HCT116 (cell line): Measurements from ENCODE around the gene PTBP3. TPM values are rescaled to one million over a fixed set of nuclear protein-coding genes. Genes with fewer than 3 reads are reported as not detected.

Experiments
- ATAC-seq: fragments of 200-7000 bp; cut with Tn5 transposase; 2 replicates; pipeline ENCODE4 v1.9.1; 2020; ENCODE audit warnings: mild to moderate bottlenecking, moderate library complexity
- BruUV-seq: library from RNA; stranded (reverse); fragments of 400-500 nt; replicated peaks from 2 replicates; lab custom pipeline; 2021; lab: Mats Ljungman, UMichigan
- CTCF ChIA-PET: fragments of 300-600 bp; sonication (Branson Sonifier 250); formaldehyde crosslinking; loops from one replicate; lab custom pipeline; 2021; ENCODE audit warnings: antibody characterized with exemption; lab: Charles Lee
- POLR2A ChIA-PET: fragments of 300-600, 350-600 bp; sonication (Branson Sonifier 250); formaldehyde crosslinking; loops from one replicate; lab custom pipeline; 2021; ENCODE audit warnings: antibody characterized with exemption; lab: Charles Lee
- RAD21 ChIA-PET, 2 experiments: fragments of 300-600 bp; sonication (Branson Sonifier 250); formaldehyde crosslinking; loops; one replicate each; lab custom pipeline; 2023; ENCODE audit warnings: low total read pairs in 2 of 2; ENCODE audit not compliant: uncharacterized antibody in 2 of 2, unreplicated experiment in 2 of 2, low non-redundant PET in 1 of 2; lab: Charles Lee
- DNase-seq: peaks from one replicate; pipeline ENCODE4 v3.0.0-alpha.2; 2010; ENCODE audit warnings: low read depth, low spot score
- H2AFZ ChIP-seq: fragments of 200-600 bp; shearing (Covaris generic), sonication (generic); 2 replicates; pipeline ENCODE4 v1.6.1; 2017; ENCODE audit warnings: low read depth, mixed run types, mixed read lengths, antibody characterized with exemption, low read length; ENCODE audit not compliant: poor library complexity, severe bottlenecking
- H3K27ac ChIP-seq: 2 replicates; pipeline ENCODE4 v1.5.1; 2012; ENCODE audit warnings: low read depth, low read length
- H3K27me3 ChIP-seq: fragments of 200-600 bp; sonication (generic); 2 replicates; pipeline ENCODE4 v1.6.1; 2016; ENCODE audit warnings: mixed run types, low read length, mixed read lengths; ENCODE audit not compliant: insufficient read depth
- H3K36me3 ChIP-seq, 2 experiments: fragments of 200-500 bp in 1 of 2; fragments of 200-600 bp in 1 of 2; sonication (Bioruptor generic) in 1 of 2; sonication (generic) in 1 of 2; 2 replicates each; pipeline versions ENCODE4 v1.5.1 to v1.6.1; 2014 to 2016; ENCODE audit warnings: low read length in 2 of 2, inconsistent platforms in 1 of 2, mixed read lengths in 1 of 2, mixed run types in 1 of 2; ENCODE audit not compliant: insufficient read depth in 2 of 2, control insufficient read depth in 1 of 2
- H3K4me1 ChIP-seq, 2 experiments: fragments of 200-600 bp in 1 of 2; sonication (generic) in 1 of 2; 2 replicates each; pipeline versions ENCODE4 v1.5.1 to v1.6.1; 2012 to 2017; ENCODE audit warnings: low read length in 2 of 2, inconsistent platforms in 1 of 2, mild to moderate bottlenecking in 1 of 2, mixed read lengths in 1 of 2, mixed run types in 1 of 2, moderate library complexity in 1 of 2; ENCODE audit not compliant: insufficient read depth in 2 of 2, control insufficient read depth in 1 of 2
- H3K4me2 ChIP-seq: fragments of 200-600 bp; sonication (generic); 2 replicates; pipeline ENCODE4 v1.6.1; 2017; ENCODE audit warnings: mixed run types, low read length, mixed read lengths
- H3K4me3 ChIP-seq, 2 experiments: fragments of 200-600 bp in 1 of 2; sonication (generic) in 1 of 2; replicated peaks in 1 of 2; 2 replicates each; pipeline ENCODE4 v1.5.1; 2011 to 2016; ENCODE audit warnings: low read length in 2 of 2, control low read depth in 1 of 2, low read depth in 1 of 2, mild to moderate bottlenecking in 1 of 2, mixed read lengths in 1 of 2, mixed run types in 1 of 2
- H3K79me2 ChIP-seq: fragments of 200-600 bp; sonication (generic); 2 replicates; pipeline ENCODE4 v1.6.1; 2017; ENCODE audit warnings: mild to moderate bottlenecking, mixed run types, low read length, moderate library complexity, mixed read lengths; ENCODE audit not compliant: insufficient read depth
- H3K9ac ChIP-seq: fragments of 200-600 bp; sonication (generic); 2 replicates; pipeline ENCODE4 v1.6.1; 2016; ENCODE audit warnings: low read length, mixed read lengths
- H3K9me2 ChIP-seq: fragments of 200-600 bp; sonication (generic), shearing (Covaris generic); 2 replicates; pipeline ENCODE4 v1.6.1; 2017; ENCODE audit warnings: mixed run types, mild to moderate bottlenecking, moderate library complexity; ENCODE audit not compliant: insufficient read depth
- H3K9me3 ChIP-seq, 2 experiments: fragments of 200-500 bp in 1 of 2; fragments of 200-600 bp in 1 of 2; sonication (Bioruptor generic) in 1 of 2; sonication (generic) in 1 of 2; 2 replicates each; pipeline ENCODE4 v1.6.1; 2014 to 2017; ENCODE audit warnings: low read length in 2 of 2, mixed read lengths in 2 of 2, inconsistent platforms in 1 of 2, low read depth in 1 of 2, mild to moderate bottlenecking in 1 of 2, mixed run types in 1 of 2, moderate library complexity in 1 of 2; ENCODE audit not compliant: control insufficient read depth in 1 of 2, insufficient read depth in 1 of 2
- H4K20me1 ChIP-seq: fragments of 200-600 bp; sonication (generic), shearing (Covaris generic); 2 replicates; pipeline ENCODE4 v1.6.1; 2017; ENCODE audit warnings: mixed run types, mild to moderate bottlenecking, moderate library complexity; ENCODE audit not compliant: insufficient read depth
- CBX3 ChIP-seq: IDR thresholded peaks from 2 replicates; pipeline ENCODE4 v1.6.1; 2012; ENCODE audit warnings: low read depth
- ELF1 ChIP-seq: IDR thresholded peaks from 2 replicates; pipeline ENCODE4 v1.6.1; 2012; ENCODE audit warnings: low read depth, borderline replicate concordance
- EZH2phosphoT487 ChIP-seq: fragments of 200-600 bp; IDR thresholded peaks from 2 replicates; pipeline ENCODE4 v1.6.1; 2018; ENCODE audit warnings: antibody characterized with exemption, borderline replicate concordance
- FOSL1 ChIP-seq: IDR thresholded peaks from 2 replicates; pipeline ENCODE4 v1.6.1; 2012; ENCODE audit warnings: low read depth
- POLR2AphosphoS5 ChIP-seq: IDR thresholded peaks from 2 replicates; pipeline ENCODE4 v1.6.1; 2011; ENCODE audit warnings: mild to moderate bottlenecking, low read depth, low read length, moderate library complexity
- intact Hi-C: fragments of 100-400 bp; cut with micrococcal nuclease; formaldehyde crosslinking; loops from 2 replicates; pipeline ENCODE4 v1.10.0; 2022
- total RNA-seq: library from RNA; stranded (reverse); gene quantifications from one replicate; pipeline ENCODE4 v1.2.1, GENCODE V29; 2021; ENCODE audit not compliant: unreplicated experiment
- TF ChIP-seq, protein P1 (sequence below): IDR thresholded peaks from 2 replicates; pipeline ENCODE4 v1.6.1; 2012
- TF ChIP-seq, protein P2 (sequence below): IDR thresholded peaks from 2 replicates; pipeline ENCODE4 v1.6.1; 2012

The PTBP3 gene
- total RNA-seq, 1 experiment from 2014 or later = 102 TPM

DNA sequence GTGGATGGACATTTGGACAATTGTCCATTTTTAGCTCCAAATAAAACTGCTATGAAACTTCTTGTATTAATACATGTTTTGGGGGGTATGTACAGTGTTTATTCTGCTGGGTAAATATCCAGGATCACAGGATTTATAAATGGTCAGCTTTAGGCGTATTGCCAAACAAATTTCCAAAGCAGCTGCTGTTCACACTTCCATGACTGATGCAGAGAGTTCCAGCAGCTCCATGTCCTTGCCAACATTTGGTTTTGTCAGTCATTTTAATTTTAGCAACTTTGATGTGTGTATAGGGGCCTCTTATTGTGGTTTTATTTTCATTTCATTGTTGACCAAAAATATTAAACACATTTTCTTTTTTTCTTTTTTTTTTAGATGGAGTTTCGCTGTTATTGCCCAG is 148.5 kb downstream of the PTBP3 start:
- Histone ChIP-seq H3K9me3 (no peaks in the 10 kb centered on the region), H3K27me3 (no peaks in the 10 kb centered on the region), H3K9ac (no peak overlapping the region), H3K36me3 (no peaks in the 10 kb centered on the region), H3K4me1 (peaks cover 0 to 11% of the 10 kb centered on the region in 2 experiments; a peak in 2 of 4 replicates), H4K20me1 (no peaks in the 10 kb centered on the region), H3K9me2 (no peaks in the 10 kb centered on the region), H3K79me2 (no peaks in the 10 kb centered on the region), H2AFZ (no peak overlapping the region), H3K27ac (no peak overlapping the region), H3K4me3 (no peak overlapping the region), H3K4me2 (no peak overlapping the region)
- ATAC-seq (no peak), DNase-seq (no peak)
- intact Hi-C loops = no loop called here
- TF ChIP-seq EZH2phosphoT487 (no peak), POLR2AphosphoS5 (no peak)
- TF ChIP-seq, protein P1, sequence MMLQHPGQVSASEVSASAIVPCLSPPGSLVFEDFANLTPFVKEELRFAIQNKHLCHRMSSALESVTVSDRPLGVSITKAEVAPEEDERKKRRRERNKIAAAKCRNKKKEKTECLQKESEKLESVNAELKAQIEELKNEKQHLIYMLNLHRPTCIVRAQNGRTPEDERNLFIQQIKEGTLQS = no peak
- ChIA-PET CTCF (no interaction called here), RAD21 (no interaction called here), POLR2A (no interaction called here)
- no TSS peak for BruUV-seq

DNA sequence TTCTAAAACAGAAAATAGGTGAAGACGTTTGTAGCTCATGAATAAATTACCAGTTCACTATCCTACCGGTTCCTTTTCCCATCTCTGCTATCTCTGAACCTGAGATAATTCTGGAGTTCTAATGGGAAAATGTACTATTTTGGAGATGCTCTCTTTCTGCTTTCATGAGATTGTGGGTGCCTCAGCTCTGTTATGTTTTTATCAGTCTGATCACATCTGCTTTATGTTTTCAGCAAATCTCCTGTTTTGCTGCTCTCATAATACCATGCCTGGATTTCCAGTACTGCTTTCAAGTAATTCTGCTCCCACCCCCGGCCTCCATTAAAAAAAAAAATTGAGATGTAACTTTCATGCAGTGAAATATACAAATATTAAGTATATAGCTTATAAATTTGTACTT is 149.2 kb downstream of the PTBP3 start:
- H3K9me3 ChIP-seq = no peaks in the 10 kb centered on the region
- no peaks in the 10 kb centered on the region for H4K20me1 ChIP-seq
- H3K36me3 ChIP-seq = no peaks in the 10 kb centered on the region
- no peak overlapping the region for H3K4me3 ChIP-seq
- TF ChIP-seq, protein P2, sequence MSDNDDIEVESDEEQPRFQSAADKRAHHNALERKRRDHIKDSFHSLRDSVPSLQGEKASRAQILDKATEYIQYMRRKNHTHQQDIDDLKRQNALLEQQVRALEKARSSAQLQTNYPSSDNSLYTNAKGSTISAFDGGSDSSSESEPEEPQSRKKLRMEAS = no peak
- TF ChIP-seq ELF1 = no peak
- no peak for TF ChIP-seq FOSL1
- no peak for TF ChIP-seq POLR2AphosphoS5
- no peak for TF ChIP-seq CBX3
- H3K4me2 ChIP-seq = no peak overlapping the region
- DNase-seq (no peak), ATAC-seq (no peak)
- no peak overlapping the region for H3K9ac ChIP-seq
- H2AFZ ChIP-seq = no peak overlapping the region
- ChIA-PET CTCF (no interaction called here), RAD21 (no interaction called here), POLR2A (no interaction called here)
- no peak overlapping the region for H3K27ac ChIP-seq
- BruUV-seq = no TSS peak
- peaks cover 0 to 11% of the 10 kb centered on the region in 2 experiments; a peak in 2 of 4 replicates for H3K4me1 ChIP-seq
- H3K79me2 ChIP-seq = no peaks in the 10 kb centered on the region
- intact Hi-C loops = no loop called here
- H3K27me3 ChIP-seq = no peaks in the 10 kb centered on the region
- no peaks in the 10 kb centered on the region for H3K9me2 ChIP-seq
